Suprapubic skin (tissue), 3 donors: ENCODE results near the gene ALG10B.
"Not testable (repeated sequence)": the region's sequence is repeated elsewhere in the genome, so short reads cannot be mapped to it uniquely, and the experiment has no call there.

ENCODE experiments used
- EP300 ChIP-seq: sonication (generic); formaldehyde crosslinking; IDR thresholded peaks from one replicate; pipeline ENCODE4 v1.6.1; 2017; ENCODE audit warnings: antibody characterized with exemption
- POLR2A ChIP-seq, 2 donors: fragments of 450-650 bp; IDR thresholded peaks; one replicate each; pipeline ENCODE4 v1.6.1; 2017; ENCODE audit warnings: antibody characterized with exemption in 2 of 2, mild to moderate bottlenecking in 2 of 2, moderate library complexity in 2 of 2
- TF ChIP-seq, protein P1 (sequence below), 2 donors: fragments of 200-600 bp in 1 of 2; fragments of 450-650 bp in 1 of 2; sonication (generic) in 1 of 2; IDR thresholded peaks; one replicate each; pipeline ENCODE4 v1.5.1; 2016 to 2019; ENCODE audit warnings: antibody characterized with exemption in 2 of 2, mild to moderate bottlenecking in 1 of 2, moderate library complexity in 1 of 2

DNA sequence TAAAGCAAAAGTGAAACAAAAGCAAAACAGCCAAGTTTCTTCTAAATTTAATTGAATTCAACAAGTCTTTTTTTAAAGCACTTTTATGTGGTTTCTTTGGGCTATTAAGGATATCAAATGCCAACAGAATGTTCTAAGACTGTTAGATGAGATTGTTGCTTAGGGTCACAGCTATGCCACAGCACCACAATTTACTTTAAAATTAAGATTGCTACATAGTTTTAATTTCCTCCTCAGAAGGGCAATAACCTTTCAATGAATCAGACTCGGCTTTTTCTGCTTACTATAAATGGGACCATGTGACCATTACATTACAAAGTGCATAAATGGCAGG is 34.6 kb downstream of the ALG10B start:
- TF ChIP-seq, protein P1, sequence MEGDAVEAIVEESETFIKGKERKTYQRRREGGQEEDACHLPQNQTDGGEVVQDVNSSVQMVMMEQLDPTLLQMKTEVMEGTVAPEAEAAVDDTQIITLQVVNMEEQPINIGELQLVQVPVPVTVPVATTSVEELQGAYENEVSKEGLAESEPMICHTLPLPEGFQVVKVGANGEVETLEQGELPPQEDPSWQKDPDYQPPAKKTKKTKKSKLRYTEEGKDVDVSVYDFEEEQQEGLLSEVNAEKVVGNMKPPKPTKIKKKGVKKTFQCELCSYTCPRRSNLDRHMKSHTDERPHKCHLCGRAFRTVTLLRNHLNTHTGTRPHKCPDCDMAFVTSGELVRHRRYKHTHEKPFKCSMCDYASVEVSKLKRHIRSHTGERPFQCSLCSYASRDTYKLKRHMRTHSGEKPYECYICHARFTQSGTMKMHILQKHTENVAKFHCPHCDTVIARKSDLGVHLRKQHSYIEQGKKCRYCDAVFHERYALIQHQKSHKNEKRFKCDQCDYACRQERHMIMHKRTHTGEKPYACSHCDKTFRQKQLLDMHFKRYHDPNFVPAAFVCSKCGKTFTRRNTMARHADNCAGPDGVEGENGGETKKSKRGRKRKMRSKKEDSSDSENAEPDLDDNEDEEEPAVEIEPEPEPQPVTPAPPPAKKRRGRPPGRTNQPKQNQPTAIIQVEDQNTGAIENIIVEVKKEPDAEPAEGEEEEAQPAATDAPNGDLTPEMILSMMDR (IDR thresholded peaks at IDR 0.05): not testable (repeated sequence)
- not testable (repeated sequence) for TF ChIP-seq EP300; POLR2A (IDR thresholded peaks at IDR 0.05)
